C4-2B (cell line): ENCODE data around the gene RCN1.

ENCODE experiments used
- ZFX ChIP-seq: fragments of 450-650 bp; IDR thresholded peaks from 2 replicates; pipeline ENCODE4 v1.6.1; 2017
- TF ChIP-seq, protein P1 (sequence below): fragments of 450-650 bp; conservative IDR thresholded peaks from 2 replicates; pipeline ENCODE4 v1.5.1; 2017; ENCODE audit warnings: mild to moderate bottlenecking

DNA sequence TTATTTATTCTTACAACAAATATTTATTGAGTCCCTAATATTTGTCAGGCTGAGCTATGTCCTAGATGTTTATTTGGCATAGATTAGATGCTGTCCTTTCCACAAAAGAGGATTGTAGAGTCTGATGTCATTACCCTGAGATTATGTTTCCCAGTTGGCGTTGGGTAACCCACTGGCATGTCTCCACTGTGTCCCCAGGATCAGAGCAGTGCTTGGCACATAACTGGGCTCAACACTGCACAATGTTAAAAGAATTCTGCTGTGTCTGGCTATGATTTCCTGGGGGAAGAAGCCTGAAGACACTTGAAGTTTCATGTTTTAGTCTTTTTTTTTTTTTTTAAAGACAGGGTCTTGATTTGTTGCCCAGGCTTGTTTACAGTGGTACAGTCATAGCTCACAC is 4.0 kb downstream of the RCN1 start:
- TF ChIP-seq, protein P1, sequence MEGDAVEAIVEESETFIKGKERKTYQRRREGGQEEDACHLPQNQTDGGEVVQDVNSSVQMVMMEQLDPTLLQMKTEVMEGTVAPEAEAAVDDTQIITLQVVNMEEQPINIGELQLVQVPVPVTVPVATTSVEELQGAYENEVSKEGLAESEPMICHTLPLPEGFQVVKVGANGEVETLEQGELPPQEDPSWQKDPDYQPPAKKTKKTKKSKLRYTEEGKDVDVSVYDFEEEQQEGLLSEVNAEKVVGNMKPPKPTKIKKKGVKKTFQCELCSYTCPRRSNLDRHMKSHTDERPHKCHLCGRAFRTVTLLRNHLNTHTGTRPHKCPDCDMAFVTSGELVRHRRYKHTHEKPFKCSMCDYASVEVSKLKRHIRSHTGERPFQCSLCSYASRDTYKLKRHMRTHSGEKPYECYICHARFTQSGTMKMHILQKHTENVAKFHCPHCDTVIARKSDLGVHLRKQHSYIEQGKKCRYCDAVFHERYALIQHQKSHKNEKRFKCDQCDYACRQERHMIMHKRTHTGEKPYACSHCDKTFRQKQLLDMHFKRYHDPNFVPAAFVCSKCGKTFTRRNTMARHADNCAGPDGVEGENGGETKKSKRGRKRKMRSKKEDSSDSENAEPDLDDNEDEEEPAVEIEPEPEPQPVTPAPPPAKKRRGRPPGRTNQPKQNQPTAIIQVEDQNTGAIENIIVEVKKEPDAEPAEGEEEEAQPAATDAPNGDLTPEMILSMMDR = no peak
- no peak for TF ChIP-seq ZFX
